ENCODE results near the gene SPSB1. TPM values are rescaled to one million over a fixed set of nuclear protein-coding genes. Genes with fewer than 3 reads are reported as not detected.

Gene SPSB1
- total RNA-seq, 1 experiment from 2014 or later, result 4.3 TPM

- TF ChIP-seq FOXP4 (CRISPR knock-in tag; IDR thresholded peaks at IDR 0.05), result no peak
Observed at GRCh38 chr1:9309080-9309479, 16.4 kb downstream of the SPSB1 start (continued).

GRCh38 chr1:9309991-9310390 is 17.3 kb downstream of the SPSB1 start:
- ChIA-PET CTCF (interaction anchor here (1.0 to 1.4 kb wide), 3 partner anchors 21 to 146 kb away, joined by 3 to 5 read pairs (median 3); no protein-coding TSS in a partner anchor), POLR2A (no interaction called here)
- no peak overlapping the region for H3K4me3 Mint-ChIP-seq
- H3K4me1 Mint-ChIP-seq, result no peaks in the 10 kb centered on the region
- no peaks in the 10 kb centered on the region for H3K36me3 Mint-ChIP-seq
- DNase-seq (ENCODE audit: low spot score), result no peak
- ATAC-seq, result no peak
- H3K9me3 Mint-ChIP-seq, result no peaks in the 10 kb centered on the region
- TF ChIP-seq RORB (CRISPR knock-in tag; IDR thresholded peaks at IDR 0.05) (no peak), CDX4 (CRISPR knock-in tag; IDR thresholded peaks at IDR 0.05; ENCODE audit: borderline replicate concordance) (no peak), FOXP4 (CRISPR knock-in tag; IDR thresholded peaks at IDR 0.05) (no peak), CBFB (CRISPR knock-in tag; IDR thresholded peaks at IDR 0.05; ENCODE audit: low read depth) (no peak), NR3C1 (CRISPR knock-in tag; conservative IDR thresholded peaks at IDR 0.05; ENCODE audit: low read depth) (no peak), GABPB1 (CRISPR knock-in tag; IDR thresholded peaks at IDR 0.05) (no peak), NFE2L1 (CRISPR knock-in tag; IDR thresholded peaks at IDR 0.05) (no peak), TP53 (CRISPR knock-in tag; IDR thresholded peaks at IDR 0.05) (no peak), AR (CRISPR knock-in tag; IDR thresholded peaks at IDR 0.05) (no peak), ATF3 (CRISPR knock-in tag; conservative IDR thresholded peaks at IDR 0.05) (no peak), ZSCAN18 (CRISPR knock-in tag; IDR thresholded peaks at IDR 0.05) (no peak), ATF2 (CRISPR knock-in tag; IDR thresholded peaks at IDR 0.05; ENCODE audit: borderline replicate concordance, low read depth) (no peak), IRF1 (CRISPR knock-in tag; IDR thresholded peaks at IDR 0.05) (no peak), CREM (CRISPR knock-in tag; IDR thresholded peaks at IDR 0.05) (no peak), ATF1 (CRISPR knock-in tag; IDR thresholded peaks at IDR 0.05) (no peak), AFF4 (CRISPR knock-in tag; IDR thresholded peaks at IDR 0.05; ENCODE audit: borderline replicate concordance) (no peak)
- no peak overlapping the region for H3K27ac Mint-ChIP-seq
- no peaks in the 10 kb centered on the region for H3K27me3 Mint-ChIP-seq (ENCODE audit: low read depth)
